Sigmoid colon (tissue), 7 donors: Measurements from ENCODE around the gene HVCN1. TPM values are rescaled to one million over a fixed set of nuclear protein-coding genes. Genes with fewer than 3 reads are reported as not detected.
A peak's percentile ranks its signal among the peaks of the same experiment; 100 is the strongest.

Experiments used
- DNase-seq: peaks from one replicate; pipeline ENCODE4 v3.0.0-alpha.2; 2019
- H3K27ac ChIP-seq, 4 donors: fragments of 200-600 bp; sonication (generic); one replicate each; pipeline ENCODE4 v1.5.1; 2016 to 2019; ENCODE audit warnings: mild to moderate bottlenecking in 1 of 4
- H3K27me3 ChIP-seq, 3 donors: fragments of 200-600 bp; sonication (generic); one replicate each; pipeline ENCODE4 v1.5.1; 2019; ENCODE audit warnings: mild to moderate bottlenecking in 1 of 3
- H3K36me3 ChIP-seq, 4 donors: fragments of 200-600 bp; sonication (generic); one replicate each; pipeline ENCODE4 v1.5.1; 2016 to 2019
- H3K4me1 ChIP-seq, 4 donors: fragments of 200-600 bp; sonication (generic); one replicate each; pipeline ENCODE4 v1.5.1; 2017 to 2019
- H3K4me3 ChIP-seq, 4 donors: fragments of 200-600 bp; sonication (generic); one replicate each; pipeline ENCODE4 v1.5.1; 2017 to 2019; ENCODE audit warnings: mild to moderate bottlenecking in 2 of 4, moderate library complexity in 1 of 4
- H3K9me3 ChIP-seq, 4 donors: fragments of 200-600 bp in 3 of 4; sonication (generic) in 3 of 4; one replicate each; pipeline versions ENCODE4 v1.5.1 to v1.6.1; 2013 to 2019
- CTCF ChIP-seq, 4 experiments: fragments of 450-650 bp in 3 of 4; fragments of 200-600 bp in 1 of 4; IDR thresholded peaks; one replicate each; pipeline ENCODE4 v1.5.1; 2016 to 2019; ENCODE audit warnings: antibody characterized with exemption in 4 of 4, mild to moderate bottlenecking in 3 of 4, moderate library complexity in 2 of 4
- EP300 ChIP-seq, 4 donors: sonication (generic); formaldehyde crosslinking; IDR thresholded peaks; one replicate each; pipeline ENCODE4 v1.6.1; 2017; ENCODE audit warnings: antibody characterized with exemption in 4 of 4
- POLR2A ChIP-seq, 2 donors: fragments of 450-650 bp; IDR thresholded peaks; one replicate each; pipeline ENCODE4 v1.6.1; 2016; ENCODE audit warnings: antibody characterized with exemption in 2 of 2, mild to moderate bottlenecking in 2 of 2, moderate library complexity in 2 of 2
- POLR2AphosphoS5 ChIP-seq, 4 donors: sonication (generic); formaldehyde crosslinking; IDR thresholded peaks; one replicate each; pipeline ENCODE4 v1.6.1; 2017; ENCODE audit warnings: antibody characterized with exemption in 4 of 4
- WGBS, 2 donors: extraction: QIAGEN DNeasy Blood & Tissue Kit; methylation state at CpG; one replicate each; pipeline ENCODE4 v1.1.7; 2013; 5-methylcytosine and 5-hydroxymethylcytosine counted together
- intact Hi-C: fragments of 100-400 bp; cut with DNase I; formaldehyde crosslinking; loops from one replicate; pipeline ENCODE4 v1.15.1; 2023
- polyA plus RNA-seq, 3 donors: library from polyadenylated mRNA; stranded (reverse); fragments of 200-250 nt; gene quantifications; one replicate each; pipeline ENCODE4 v1.2.3, GENCODE V29; 2013
- total RNA-seq, 4 donors: library from RNA; depleted of rRNA; stranded (reverse); fragments of >200 nt; gene quantifications; one replicate each; pipeline ENCODE4 v1.1.0, GENCODE V29; 2016
- donor health status: healthy with polysubstance abuse.
- donor health status: Bipolar disorder and iron deficiency.
- donor health status: healthy.

HVCN1 gene
- total and polyA plus RNA-seq, 7 donors, result 1.8 to 26.3 (median 5.7) TPM

- Histone ChIP-seq H3K4me3 (no peak overlapping the region), H3K4me1 (peaks cover 0 to 10% (median 6%) of the 10 kb centered on the region in 4 donors), H3K27ac (no peak overlapping the region), H3K9me3 (no peaks in the 10 kb centered on the region), H3K27me3 (no peaks in the 10 kb centered on the region), H3K36me3 (peaks cover 0 to 11% (median 0%) of the 10 kb centered on the region in 4 donors)
- TF ChIP-seq POLR2A (IDR thresholded peaks at IDR 0.05) (no peak), CTCF (IDR thresholded peaks at IDR 0.05) (no peak), POLR2AphosphoS5 (IDR thresholded peaks at IDR 0.05) (no peak), EP300 (IDR thresholded peaks at IDR 0.05) (no peak)
- WGBS, 2 donors, result 80 to 90% methylated on average over 8 of the region's 8 CpGs
- intact Hi-C loops, result loop anchor here (10.0 kb wide), 1 partner anchor 210 kb away; no protein-coding TSS in a partner anchor
- DNase-seq, result no peak
Measured at GRCh38 chr12:110615171-110615570, 73.7 kb downstream of the HVCN1 start.

- peak within 1 kb of the TSS; percentile 70 to 79 (median 75) for H3K27ac ChIP-seq
- peaks cover 0 to 10% (median 6%) of the 10 kb centered on the region in 4 donors for H3K4me1 ChIP-seq
- peak; percentile 98 for DNase-seq
- no peaks in the 10 kb centered on the region for H3K9me3 ChIP-seq
- peaks cover 0 to 11% (median 0%) of the 10 kb centered on the region in 4 donors for H3K36me3 ChIP-seq
- intact Hi-C loops, result loop anchor here (5.0 to 10.0 kb wide), 2 partner anchors 211 to 273 kb away; no protein-coding TSS in a partner anchor
- TF ChIP-seq POLR2AphosphoS5 (IDR thresholded peaks at IDR 0.05) (peak in 3 of 4 donors; percentile 63 to 92 (median 73)), POLR2A (IDR thresholded peaks at IDR 0.05) (peak in 1 of 2 donors; percentile 9), CTCF (IDR thresholded peaks at IDR 0.05) (no peak), EP300 (IDR thresholded peaks at IDR 0.05) (peak in 1 of 4 donors; percentile 85)
- no peaks in the 10 kb centered on the region for H3K27me3 ChIP-seq
- peak within 1 kb of the TSS; percentile 61 to 78 (median 68) for H3K4me3 ChIP-seq
- 2 to 4% methylated on average over 60 of the region's 60 CpGs for WGBS, 2 donors
Measured at GRCh38 chr12:110613771-110614684, 74.9 kb downstream of the HVCN1 start, which contains the start of gene TCTN1. Gene TCTN1, plus strand, starts transcription at chr12:110614129. Its CDS starts 54 bp downstream, at chr12:110614183.

- Histone ChIP-seq H3K27me3 (no peaks in the 10 kb centered on the region), H3K36me3 (peaks cover 0 to 11% (median 0%) of the 10 kb centered on the region in 4 donors), H3K27ac (peak overlapping the region; percentile 70 to 79 (median 75)), H3K9me3 (no peaks in the 10 kb centered on the region), H3K4me3 (peak overlapping the region; percentile 61 to 78 (median 68)), H3K4me1 (peaks cover 0 to 10% (median 6%) of the 10 kb centered on the region in 4 donors)
- intact Hi-C loops, result loop anchor here (5.0 to 10.0 kb wide), 2 partner anchors 212 to 274 kb away; no protein-coding TSS in a partner anchor
- TF ChIP-seq POLR2A (IDR thresholded peaks at IDR 0.05), result no peak
- TF ChIP-seq EP300 (IDR thresholded peaks at IDR 0.05), result no peak
- TF ChIP-seq CTCF (IDR thresholded peaks at IDR 0.05), result no peak
- no peak for TF ChIP-seq POLR2AphosphoS5 (IDR thresholded peaks at IDR 0.05)
- 70 to 82% methylated on average over 23 of the region's 23 CpGs for WGBS, 2 donors
- DNase-seq, result no peak
Measured at GRCh38 chr12:110613071-110613770, 75.7 kb downstream of the HVCN1 start.

GRCh38 chr12:110606253-110606611 is 82.7 kb downstream of the HVCN1 start:
- Histone ChIP-seq H3K4me1 (no peaks in the 10 kb centered on the region), H3K4me3 (no peak overlapping the region), H3K27me3 (no peaks in the 10 kb centered on the region), H3K27ac (peak overlapping the region in 1 of 4 donors; percentile 37), H3K36me3 (no peaks in the 10 kb centered on the region), H3K9me3 (no peaks in the 10 kb centered on the region)
- DNase-seq, result no peak
- TF ChIP-seq EP300 (IDR thresholded peaks at IDR 0.05) (no peak), POLR2A (IDR thresholded peaks at IDR 0.05) (no peak), POLR2AphosphoS5 (IDR thresholded peaks at IDR 0.05) (no peak), CTCF (IDR thresholded peaks at IDR 0.05) (no peak)
- intact Hi-C loops, result no loop called here
- WGBS, 2 donors, result 82 to 90% methylated on average over 8 of the region's 8 CpGs
